HCT116 (cell line): ENCODE results near the gene VSX1. TPM values are rescaled to one million over a fixed set of nuclear protein-coding genes. Genes with fewer than 3 reads are reported as not detected.

Experiments
- ATAC-seq: fragments of 200-7000 bp; cut with Tn5 transposase; 2 replicates; pipeline ENCODE4 v1.9.1; 2020; ENCODE audit warnings: mild to moderate bottlenecking, moderate library complexity
- BruUV-seq: library from RNA; stranded (reverse); fragments of 400-500 nt; replicated peaks from 2 replicates; lab custom pipeline; 2021; lab: Mats Ljungman, UMichigan
- CTCF ChIA-PET: fragments of 300-600 bp; sonication (Branson Sonifier 250); formaldehyde crosslinking; loops from one replicate; lab custom pipeline; 2021; ENCODE audit warnings: antibody characterized with exemption; lab: Charles Lee
- POLR2A ChIA-PET: fragments of 300-600, 350-600 bp; sonication (Branson Sonifier 250); formaldehyde crosslinking; loops from one replicate; lab custom pipeline; 2021; ENCODE audit warnings: antibody characterized with exemption; lab: Charles Lee
- RAD21 ChIA-PET, 2 experiments: fragments of 300-600 bp; sonication (Branson Sonifier 250); formaldehyde crosslinking; loops; one replicate each; lab custom pipeline; 2023; ENCODE audit warnings: low total read pairs in 2 of 2; ENCODE audit not compliant: uncharacterized antibody in 2 of 2, unreplicated experiment in 2 of 2, low non-redundant PET in 1 of 2; lab: Charles Lee
- DNase-seq: peaks from one replicate; pipeline ENCODE4 v3.0.0-alpha.2; 2010; ENCODE audit warnings: low read depth, low spot score
- H2AFZ ChIP-seq: fragments of 200-600 bp; shearing (Covaris generic), sonication (generic); 2 replicates; pipeline ENCODE4 v1.6.1; 2017; ENCODE audit warnings: low read depth, mixed run types, mixed read lengths, antibody characterized with exemption, low read length; ENCODE audit not compliant: poor library complexity, severe bottlenecking
- H3K27ac ChIP-seq: 2 replicates; pipeline ENCODE4 v1.5.1; 2012; ENCODE audit warnings: low read depth, low read length
- H3K27me3 ChIP-seq: fragments of 200-600 bp; sonication (generic); 2 replicates; pipeline ENCODE4 v1.6.1; 2016; ENCODE audit warnings: mixed run types, low read length, mixed read lengths; ENCODE audit not compliant: insufficient read depth
- H3K36me3 ChIP-seq, 2 experiments: fragments of 200-500 bp in 1 of 2; fragments of 200-600 bp in 1 of 2; sonication (Bioruptor generic) in 1 of 2; sonication (generic) in 1 of 2; 2 replicates each; pipeline versions ENCODE4 v1.5.1 to v1.6.1; 2014 to 2016; ENCODE audit warnings: low read length in 2 of 2, inconsistent platforms in 1 of 2, mixed read lengths in 1 of 2, mixed run types in 1 of 2; ENCODE audit not compliant: insufficient read depth in 2 of 2, control insufficient read depth in 1 of 2
- H3K4me1 ChIP-seq, 2 experiments: fragments of 200-600 bp in 1 of 2; sonication (generic) in 1 of 2; 2 replicates each; pipeline versions ENCODE4 v1.5.1 to v1.6.1; 2012 to 2017; ENCODE audit warnings: low read length in 2 of 2, inconsistent platforms in 1 of 2, mild to moderate bottlenecking in 1 of 2, mixed read lengths in 1 of 2, mixed run types in 1 of 2, moderate library complexity in 1 of 2; ENCODE audit not compliant: insufficient read depth in 2 of 2, control insufficient read depth in 1 of 2
- H3K4me2 ChIP-seq: fragments of 200-600 bp; sonication (generic); 2 replicates; pipeline ENCODE4 v1.6.1; 2017; ENCODE audit warnings: mixed run types, low read length, mixed read lengths
- H3K4me3 ChIP-seq, 2 experiments: fragments of 200-600 bp in 1 of 2; sonication (generic) in 1 of 2; replicated peaks in 1 of 2; 2 replicates each; pipeline ENCODE4 v1.5.1; 2011 to 2016; ENCODE audit warnings: low read length in 2 of 2, control low read depth in 1 of 2, low read depth in 1 of 2, mild to moderate bottlenecking in 1 of 2, mixed read lengths in 1 of 2, mixed run types in 1 of 2
- H3K79me2 ChIP-seq: fragments of 200-600 bp; sonication (generic); 2 replicates; pipeline ENCODE4 v1.6.1; 2017; ENCODE audit warnings: mild to moderate bottlenecking, mixed run types, low read length, moderate library complexity, mixed read lengths; ENCODE audit not compliant: insufficient read depth
- H3K9ac ChIP-seq: fragments of 200-600 bp; sonication (generic); 2 replicates; pipeline ENCODE4 v1.6.1; 2016; ENCODE audit warnings: low read length, mixed read lengths
- H3K9me2 ChIP-seq: fragments of 200-600 bp; sonication (generic), shearing (Covaris generic); 2 replicates; pipeline ENCODE4 v1.6.1; 2017; ENCODE audit warnings: mixed run types, mild to moderate bottlenecking, moderate library complexity; ENCODE audit not compliant: insufficient read depth
- H3K9me3 ChIP-seq, 2 experiments: fragments of 200-500 bp in 1 of 2; fragments of 200-600 bp in 1 of 2; sonication (Bioruptor generic) in 1 of 2; sonication (generic) in 1 of 2; 2 replicates each; pipeline ENCODE4 v1.6.1; 2014 to 2017; ENCODE audit warnings: low read length in 2 of 2, mixed read lengths in 2 of 2, inconsistent platforms in 1 of 2, low read depth in 1 of 2, mild to moderate bottlenecking in 1 of 2, mixed run types in 1 of 2, moderate library complexity in 1 of 2; ENCODE audit not compliant: control insufficient read depth in 1 of 2, insufficient read depth in 1 of 2
- H4K20me1 ChIP-seq: fragments of 200-600 bp; sonication (generic), shearing (Covaris generic); 2 replicates; pipeline ENCODE4 v1.6.1; 2017; ENCODE audit warnings: mixed run types, mild to moderate bottlenecking, moderate library complexity; ENCODE audit not compliant: insufficient read depth
- ATF3 ChIP-seq: IDR thresholded peaks from 2 replicates; pipeline ENCODE4 v1.6.1; 2012
- CEBPB ChIP-seq: IDR thresholded peaks from 2 replicates; pipeline ENCODE4 v1.6.1; 2012; ENCODE audit warnings: low read depth
- CTCF ChIP-seq, 3 experiments: fragments of 200-600 bp in 1 of 3; sonication (generic) in 1 of 3; IDR thresholded peaks in 2 of 3; conservative IDR thresholded peaks in 1 of 3; 2 replicates each; pipeline ENCODE4 v1.5.1; 2012 to 2017; ENCODE audit warnings: low read depth in 2 of 3, low read length in 2 of 3, antibody characterized with exemption in 1 of 3, borderline replicate concordance in 1 of 3, control low read depth in 1 of 3, mild to moderate bottlenecking in 1 of 3, mixed read lengths in 1 of 3, mixed run types in 1 of 3, moderate library complexity in 1 of 3; ENCODE audit not compliant: insufficient read depth in 1 of 3
- ELF1 ChIP-seq: IDR thresholded peaks from 2 replicates; pipeline ENCODE4 v1.6.1; 2012; ENCODE audit warnings: low read depth, borderline replicate concordance
- EZH2 ChIP-seq: fragments of 200-600 bp; sonication (generic); IDR thresholded peaks from 2 replicates; pipeline ENCODE4 v1.6.1; 2017; ENCODE audit warnings: antibody characterized with exemption, mixed run types
- MAX ChIP-seq: IDR thresholded peaks from 2 replicates; pipeline ENCODE4 v1.6.1; 2012
- POLR2A ChIP-seq: IDR thresholded peaks from 2 replicates; pipeline ENCODE4 v1.7.0; 2011; ENCODE audit warnings: borderline replicate concordance; ENCODE audit not compliant: insufficient read depth, insufficient read length; ENCODE audit errors: extremely low read depth
- POLR2AphosphoS5 ChIP-seq: IDR thresholded peaks from 2 replicates; pipeline ENCODE4 v1.6.1; 2011; ENCODE audit warnings: mild to moderate bottlenecking, low read depth, low read length, moderate library complexity
- RAD21 ChIP-seq: IDR thresholded peaks from 2 replicates; pipeline ENCODE4 v1.6.1; 2012; ENCODE audit warnings: low read depth, mild to moderate bottlenecking
- SIN3A ChIP-seq: IDR thresholded peaks from 2 replicates; pipeline ENCODE4 v1.6.1; 2012; ENCODE audit warnings: low read depth
- SP1 ChIP-seq: IDR thresholded peaks from 2 replicates; pipeline ENCODE4 v1.6.1; 2012; ENCODE audit warnings: low read depth
- SRF ChIP-seq: IDR thresholded peaks from 2 replicates; pipeline ENCODE4 v1.6.1; 2012; ENCODE audit warnings: low read depth
- TCF7L2 ChIP-seq: IDR thresholded peaks from 2 replicates; pipeline ENCODE4 v1.7.0; 2011; ENCODE audit warnings: borderline replicate concordance, inconsistent platforms; ENCODE audit not compliant: insufficient read depth, insufficient read length; ENCODE audit errors: extremely low read depth
- YY1 ChIP-seq: IDR thresholded peaks from 2 replicates; pipeline ENCODE4 v1.6.1; 2011; ENCODE audit warnings: low read length, low read depth, moderate library complexity, mild to moderate bottlenecking; ENCODE audit not compliant: insufficient replicate concordance; ENCODE audit errors: extremely low read depth
- ZFX ChIP-seq: fragments of 450-650 bp; IDR thresholded peaks from 2 replicates; pipeline ENCODE4 v1.6.1; 2017
- ZNF274 ChIP-seq: fragments of 200-500 bp; sonication (Bioruptor generic); IDR thresholded peaks from 2 replicates; pipeline ENCODE4 v1.6.1; 2014; ENCODE audit warnings: mild to moderate bottlenecking, low read depth, low read length, inconsistent platforms
- intact Hi-C: fragments of 100-400 bp; cut with micrococcal nuclease; formaldehyde crosslinking; loops from 2 replicates; pipeline ENCODE4 v1.10.0; 2022
- total RNA-seq: library from RNA; stranded (reverse); gene quantifications from one replicate; pipeline ENCODE4 v1.2.1, GENCODE V29; 2021; ENCODE audit not compliant: unreplicated experiment
- TF ChIP-seq, protein P1 (sequence below): IDR thresholded peaks from 2 replicates; pipeline ENCODE4 v1.6.1; 2011; ENCODE audit warnings: mild to moderate bottlenecking, low read length, moderate library complexity; ENCODE audit not compliant: insufficient replicate concordance; ENCODE audit errors: extremely low read depth

The VSX1 gene
- total RNA-seq, 1 experiment from 2014 or later, result not detected

- Histone ChIP-seq H3K79me2 (no peaks in the 10 kb centered on the region), H3K9me2 (no peaks in the 10 kb centered on the region), H3K9ac (no peak overlapping the region), H3K4me2 (no peak overlapping the region), H4K20me1 (no peaks in the 10 kb centered on the region), H3K4me3 (no peak overlapping the region), H3K36me3 (no peaks in the 10 kb centered on the region), H3K27ac (no peak overlapping the region), H3K27me3 (peaks cover 65% of the 10 kb centered on the region), H2AFZ (no peak overlapping the region), H3K9me3 (no peaks in the 10 kb centered on the region), H3K4me1 (0 out of 4 replicates have a peak, but pooled peaks cover 0 to under 1% of the 10 kb centered on the region in 2 experiments)
- ChIA-PET CTCF (interaction anchor here (1.2 to 5.4 kb wide), 3 partner anchors 20 to 136 kb away, joined by 4 to 31 read pairs (median 4); no protein-coding TSS in a partner anchor), RAD21 (no interaction called here), POLR2A (no interaction called here)
- DNase-seq (no peak), ATAC-seq (no peak)
- intact Hi-C loops, result loop anchor here (10.0 kb wide), 1 partner anchor 328 kb away; the partner anchor contains the start of gene ABHD12
- TF ChIP-seq POLR2AphosphoS5 (no peak), EZH2 (no peak), CTCF (IDR thresholded peaks at IDR 0.05 in 2 of 3, conservative IDR thresholded peaks at IDR 0.05 in 1 of 3; ENCODE audit: borderline replicate concordance in 1 of 3, insufficient read depth in 1 of 3, low read depth in 2 of 3, low read length in 2 of 3) (no peak), POLR2A (no peak), SIN3A (no peak), ELF1 (no peak), TCF7L2 (no peak), ATF3 (no peak), YY1 (no peak), RAD21 (no peak), SRF (no peak), ZNF274 (no peak), MAX (no peak), CEBPB (no peak), ZFX (no peak), SP1 (no peak)
- TF ChIP-seq, protein P1, sequence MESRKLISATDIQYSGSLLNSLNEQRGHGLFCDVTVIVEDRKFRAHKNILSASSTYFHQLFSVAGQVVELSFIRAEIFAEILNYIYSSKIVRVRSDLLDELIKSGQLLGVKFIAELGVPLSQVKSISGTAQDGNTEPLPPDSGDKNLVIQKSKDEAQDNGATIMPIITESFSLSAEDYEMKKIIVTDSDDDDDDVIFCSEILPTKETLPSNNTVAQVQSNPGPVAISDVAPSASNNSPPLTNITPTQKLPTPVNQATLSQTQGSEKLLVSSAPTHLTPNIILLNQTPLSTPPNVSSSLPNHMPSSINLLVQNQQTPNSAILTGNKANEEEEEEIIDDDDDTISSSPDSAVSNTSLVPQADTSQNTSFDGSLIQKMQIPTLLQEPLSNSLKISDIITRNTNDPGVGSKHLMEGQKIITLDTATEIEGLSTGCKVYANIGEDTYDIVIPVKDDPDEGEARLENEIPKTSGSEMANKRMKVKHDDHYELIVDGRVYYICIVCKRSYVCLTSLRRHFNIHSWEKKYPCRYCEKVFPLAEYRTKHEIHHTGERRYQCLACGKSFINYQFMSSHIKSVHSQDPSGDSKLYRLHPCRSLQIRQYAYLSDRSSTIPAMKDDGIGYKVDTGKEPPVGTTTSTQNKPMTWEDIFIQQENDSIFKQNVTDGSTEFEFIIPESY, result no peak
- no TSS peak for BruUV-seq
These were observed 15.6 kb downstream of the VSX1 start for GRCh38 chr20:25066386-25066785.
